CD4-positive, alpha-beta memory T cell (primary cell): Measurements from ENCODE around the gene IFNLR1. TPM values are rescaled to one million over a fixed set of nuclear protein-coding genes. Genes with fewer than 3 reads are reported as not detected.
"Not testable (repeated sequence)": the region's sequence is repeated elsewhere in the genome, so short reads cannot be mapped to it uniquely, and the experiment has no call there.

ENCODE experiments used
- CTCF ChIA-PET: fragments of 350-600 bp; sonication (Branson Sonifier 250); formaldehyde crosslinking; loops from one replicate; lab custom pipeline; 2021; ENCODE audit warnings: inconsistent platforms; ENCODE audit not compliant: partially characterized antibody; lab: Charles Lee
- POLR2A ChIA-PET: fragments of 350-600 bp; sonication (Branson Sonifier 250); formaldehyde crosslinking; loops from one replicate; lab custom pipeline; 2021; ENCODE audit not compliant: partially characterized antibody; lab: Charles Lee
- DNase-seq, 5 donors: peaks; one replicate each; pipeline versions ENCODE4 v3.0.0 to v3.0.0-alpha.2; 2020 to 2022; ENCODE audit warnings: mixed read lengths in 1 of 5
- H3K27ac ChIP-seq: one replicate; pipeline ENCODE4 v1.7.0; 2013; ENCODE audit warnings: low read depth, low read length
- H3K27me3 ChIP-seq: 2 replicates; pipeline ENCODE4 v1.7.0; 2013; ENCODE audit warnings: mild to moderate bottlenecking, low read length, moderate library complexity; ENCODE audit not compliant: insufficient read depth
- H3K36me3 ChIP-seq: 2 replicates; pipeline ENCODE4 v1.7.0; 2013; ENCODE audit warnings: mild to moderate bottlenecking, low read length, moderate library complexity; ENCODE audit not compliant: insufficient read depth
- H3K4me1 ChIP-seq: 2 replicates; pipeline ENCODE4 v1.7.0; 2013; ENCODE audit warnings: mild to moderate bottlenecking, low read length, moderate library complexity; ENCODE audit not compliant: insufficient read depth
- H3K4me3 ChIP-seq, 2 donors: one replicate each; pipeline ENCODE4 v1.7.0; 2013; ENCODE audit warnings: low read length in 2 of 2, mild to moderate bottlenecking in 1 of 2
- H3K9me3 ChIP-seq, 2 donors: one replicate each; pipeline ENCODE4 v1.7.0; 2013; ENCODE audit warnings: low read length in 2 of 2, control low read depth in 1 of 2; ENCODE audit not compliant: control insufficient read depth in 1 of 2
- H3K27ac Mint-ChIP-seq, 7 donors: one replicate each; pipeline ENCODE4 v1.8.0; 2020 to 2021; ENCODE audit warnings: mixed read lengths in 7 of 7, mild to moderate bottlenecking in 6 of 7, inconsistent platforms in 3 of 7, moderate library complexity in 3 of 7
- H3K27me3 Mint-ChIP-seq, 2 donors: one replicate each; pipeline ENCODE4 v1.8.0; 2020 to 2021; ENCODE audit warnings: mixed read lengths in 2 of 2
- H3K36me3 Mint-ChIP-seq, 2 donors: one replicate each; pipeline ENCODE4 v1.8.0; 2020 to 2021; ENCODE audit warnings: mixed read lengths in 2 of 2, inconsistent platforms in 1 of 2, mild to moderate bottlenecking in 1 of 2
- H3K4me1 Mint-ChIP-seq, 4 donors: one replicate each; pipeline ENCODE4 v1.8.0; 2020 to 2021; ENCODE audit warnings: mixed read lengths in 4 of 4, mild to moderate bottlenecking in 1 of 4
- H3K4me3 Mint-ChIP-seq, 8 donors: one replicate each; pipeline ENCODE4 v1.8.0; 2020 to 2021; ENCODE audit warnings: mixed read lengths in 8 of 8, mild to moderate bottlenecking in 7 of 8, moderate library complexity in 6 of 8, inconsistent platforms in 3 of 8
- H3K9me3 Mint-ChIP-seq, 8 donors: one replicate each; pipeline ENCODE4 v1.8.0; 2020 to 2021; ENCODE audit warnings: mixed read lengths in 8 of 8, mild to moderate bottlenecking in 5 of 8, inconsistent platforms in 3 of 8, moderate library complexity in 1 of 8
- intact Hi-C: fragments of 100-400 bp; cut with micrococcal nuclease; formaldehyde crosslinking; loops from one replicate; pipeline ENCODE4 v1.15.1; 2023
- polyA plus RNA-seq, 2 donors: library from polyadenylated mRNA; unstranded; fragments of 300-500 nt; fragmentation: Illumina TruSeq; gene quantifications; one replicate each; pipeline ENCODE4 v1.2.3, GENCODE V29; 2021
- total RNA-seq, 2 experiments: library from RNA; stranded (reverse); gene quantifications; one replicate each; pipeline ENCODE4 v1.2.3, GENCODE V29; 2021

Gene IFNLR1
- total and polyA plus RNA-seq, 4 experiments from 2014 or later = 0.88 to 4.5 (median 2.0) TPM

DNA sequence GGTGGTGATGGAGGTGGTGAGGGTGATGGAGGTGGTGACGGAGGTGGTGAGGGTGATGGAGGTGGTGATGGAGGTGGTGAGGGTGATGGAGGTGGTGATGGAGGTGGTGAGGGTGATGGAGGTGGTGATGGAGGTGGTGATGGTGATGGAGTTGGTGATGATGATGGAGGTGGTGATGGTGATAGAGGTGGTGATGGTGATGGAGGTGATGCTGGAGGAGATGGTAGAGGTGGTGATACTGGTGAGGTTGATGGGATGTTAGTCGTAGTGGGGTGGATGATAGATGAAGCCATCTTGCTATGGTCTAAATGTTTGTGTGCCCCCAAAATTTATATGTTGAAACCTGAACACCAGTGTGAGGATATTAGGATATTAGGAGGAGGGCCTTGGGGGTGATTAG lies 25.3 kb upstream of the IFNLR1 start:
- H3K4me3 Mint-ChIP-seq = no peak overlapping the region

GRCh38 chr1:24210195-24210627 lies 23.1 kb upstream of the IFNLR1 start:
- Mint-ChIP-seq H3K27ac (no peak overlapping the region), H3K27me3 (peaks cover 1 to 5% of the 10 kb centered on the region in 2 donors), H3K4me1 (peaks cover 0 to 1% (median under 1%) of the 10 kb centered on the region in 4 donors), H3K9me3 (peaks cover 0 to 4% (median 0%) of the 10 kb centered on the region in 8 donors), H3K36me3 (no peaks in the 10 kb centered on the region), H3K4me3 (no peak overlapping the region)
- ChIA-PET CTCF (interaction anchor here (0.8 to 1.4 kb wide), 3 partner anchors 181 to 183 kb away, joined by 3 to 4 read pairs (median 4); no protein-coding TSS in a partner anchor), POLR2A (no interaction called here)
- H3K4me1 ChIP-seq = no peaks in the 10 kb centered on the region
- H3K4me3 ChIP-seq = no peak overlapping the region
- H3K36me3 ChIP-seq = no peaks in the 10 kb centered on the region
- no peak overlapping the region for H3K27ac ChIP-seq
- intact Hi-C loops = no loop called here
- DNase-seq = no peak
- H3K27me3 ChIP-seq = no peaks in the 10 kb centered on the region
- H3K9me3 ChIP-seq = peaks cover 0 to 9% of the 10 kb centered on the region in 2 donors

More for the DNA sequence above, 25.3 kb upstream of the IFNLR1 start:
- no peaks in the 10 kb centered on the region for H3K4me1 ChIP-seq
- Mint-ChIP-seq H3K4me1 (peaks cover 0 to 3% (median under 1%) of the 10 kb centered on the region in 4 donors), H3K36me3 (no peaks in the 10 kb centered on the region), H3K9me3 (peaks cover 0 to 4% (median 0%) of the 10 kb centered on the region in 8 donors), H3K27me3 (peaks cover 7 to 10% of the 10 kb centered on the region in 2 donors), H3K27ac (peak overlapping the region in 1 of 7 donors; percentile 74)
- H3K4me3 ChIP-seq = no peak overlapping the region
- H3K9me3 ChIP-seq = peaks cover 0 to 9% of the 10 kb centered on the region in 2 donors
- intact Hi-C loops = no loop called here
- ChIA-PET POLR2A (no interaction called here), CTCF (no interaction called here)
- no peaks in the 10 kb centered on the region for H3K36me3 ChIP-seq
- H3K27me3 ChIP-seq = peaks cover 5% of the 10 kb centered on the region
- no peak overlapping the region for H3K27ac ChIP-seq
- no peak for DNase-seq

- H3K27me3 Mint-ChIP-seq = no peaks in the 10 kb centered on the region
- ChIA-PET POLR2A (no interaction called here), CTCF (interaction anchor here (1.0 to 1.8 kb wide), 3 partner anchors 10 to 183 kb away, joined by 3 to 7 read pairs (median 4); no protein-coding TSS in a partner anchor)
Measured at GRCh38 chr1:24209097-24209496, 22.0 kb upstream of the IFNLR1 start.

GRCh38 chr1:24207709-24208108 lies 20.6 kb upstream of the IFNLR1 start:
- no peaks in the 10 kb centered on the region for H3K4me1 ChIP-seq
- no peaks in the 10 kb centered on the region for H3K36me3 ChIP-seq
- intact Hi-C loops = loop anchor here (10.0 kb wide), 1 partner anchor 117 kb away; no protein-coding TSS in a partner anchor
- Mint-ChIP-seq H3K27me3 (no peaks in the 10 kb centered on the region), H3K27ac (no peak overlapping the region), H3K36me3 (no peaks in the 10 kb centered on the region), H3K4me1 (peaks cover 0 to 3% (median under 1%) of the 10 kb centered on the region in 4 donors), H3K9me3 (peaks cover 0 to 3% (median 0%) of the 10 kb centered on the region in 8 donors), H3K4me3 (no peak overlapping the region)
- peaks cover 0 to 9% of the 10 kb centered on the region in 2 donors for H3K9me3 ChIP-seq
- DNase-seq = no peak
- H3K27me3 ChIP-seq = no peaks in the 10 kb centered on the region
- no peak overlapping the region for H3K4me3 ChIP-seq
- no peak overlapping the region for H3K27ac ChIP-seq
- POLR2A ChIA-PET = no interaction called here
- CTCF ChIA-PET = interaction anchor here (1.5 to 1.8 kb wide), 2 partner anchors 9 to 183 kb away, joined by 4 to 7 read pairs; no protein-coding TSS in a partner anchor

More at GRCh38 chr1:24209097-24209496, 22.0 kb upstream of the IFNLR1 start:
- Histone ChIP-seq H3K9me3 (peaks cover 0 to 9% of the 10 kb centered on the region in 2 donors), H3K4me3 (no peak overlapping the region), H3K4me1 (no peaks in the 10 kb centered on the region), H3K27ac (no peak overlapping the region), H3K36me3 (no peaks in the 10 kb centered on the region), H3K27me3 (no peaks in the 10 kb centered on the region)
- H3K4me3 Mint-ChIP-seq = no peak overlapping the region
- H3K36me3 Mint-ChIP-seq = no peaks in the 10 kb centered on the region
- intact Hi-C loops = loop anchor here (10.0 kb wide), 1 partner anchor 116 kb away; no protein-coding TSS in a partner anchor
- no peak for DNase-seq
- peaks cover 0 to 3% (median 0%) of the 10 kb centered on the region in 8 donors for H3K9me3 Mint-ChIP-seq
- H3K4me1 Mint-ChIP-seq = peaks cover 0 to 1% (median under 1%) of the 10 kb centered on the region in 4 donors
- no peak overlapping the region for H3K27ac Mint-ChIP-seq

- H3K4me3 Mint-ChIP-seq, H3K9me3 Mint-ChIP-seq, H3K27ac ChIP-seq, H3K27me3 ChIP-seq, H3K36me3 Mint-ChIP-seq, H3K4me1 ChIP-seq, H3K27me3 Mint-ChIP-seq, H3K4me3 ChIP-seq, POLR2A ChIA-PET, H3K36me3 ChIP-seq, CTCF ChIA-PET, H3K4me1 Mint-ChIP-seq, H3K9me3 ChIP-seq, DNase-seq, H3K27ac Mint-ChIP-seq: not testable (repeated sequence)
- intact Hi-C loops = loop anchor here (10.0 kb wide), 1 partner anchor 117 kb away; no protein-coding TSS in a partner anchor
Measured at GRCh38 chr1:24207395-24207687, 20.3 kb upstream of the IFNLR1 start.

DNA sequence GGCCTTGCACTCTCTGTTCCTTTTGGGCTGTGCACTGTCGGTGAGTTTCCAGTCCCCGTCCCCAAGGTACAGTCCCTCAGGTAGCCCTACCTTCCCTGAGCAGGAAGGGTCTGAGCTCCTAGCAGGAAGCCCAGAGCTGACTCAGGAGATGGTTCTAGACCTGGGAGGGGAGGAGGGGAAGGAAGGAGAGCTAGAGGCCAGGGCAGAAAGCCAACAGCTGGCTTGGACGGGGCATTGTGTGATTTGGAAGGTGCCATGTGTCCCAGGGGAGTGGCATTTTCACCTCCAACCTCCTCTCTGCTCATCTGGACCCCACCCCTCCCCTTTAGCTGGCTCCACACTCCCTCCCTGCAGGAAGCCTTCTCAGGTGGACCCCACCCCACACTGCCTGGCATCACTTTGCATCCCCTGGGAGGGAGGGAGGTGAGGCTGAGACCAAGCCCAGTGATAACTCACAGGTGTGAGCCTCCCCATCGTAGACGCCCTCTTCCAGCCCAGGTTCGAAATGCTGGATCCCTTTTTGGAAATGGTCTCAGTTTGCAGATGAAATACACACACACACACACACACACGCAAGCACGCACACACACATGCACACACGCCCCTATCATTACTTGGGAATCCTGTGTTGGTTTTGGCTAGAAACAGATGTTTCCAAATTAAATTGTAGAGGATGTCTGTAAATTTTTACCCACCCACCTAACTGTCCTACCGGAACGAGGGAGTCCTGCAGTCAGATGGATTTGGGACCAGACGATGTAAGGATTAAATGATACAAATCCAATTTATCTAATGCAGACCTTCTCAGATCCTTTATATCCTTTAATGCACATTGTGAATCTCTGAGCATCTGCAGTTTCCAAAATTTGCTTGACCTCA lies 19.7 kb upstream of the IFNLR1 start:
- Histone ChIP-seq H3K27me3 (no peaks in the 10 kb centered on the region), H3K9me3 (peaks cover 0 to under 1% of the 10 kb centered on the region in 2 donors), H3K36me3 (no peaks in the 10 kb centered on the region), H3K4me3 (no peak overlapping the region), H3K27ac (no peak overlapping the region), H3K4me1 (no peaks in the 10 kb centered on the region)
- Mint-ChIP-seq H3K4me3 (no peak overlapping the region), H3K27ac (no peak overlapping the region), H3K4me1 (peaks cover 0 to 4% (median 3%) of the 10 kb centered on the region in 4 donors), H3K27me3 (no peaks in the 10 kb centered on the region), H3K9me3 (peaks cover 0 to 2% (median 0%) of the 10 kb centered on the region in 8 donors), H3K36me3 (no peaks in the 10 kb centered on the region)
- no peak for DNase-seq
- ChIA-PET POLR2A (no interaction called here), CTCF (interaction anchor here (4.0 kb wide), 1 partner anchor 186 kb away, joined by 71 read pairs; no protein-coding TSS in a partner anchor)
- intact Hi-C loops = loop anchor here (10.0 kb wide), 1 partner anchor 118 kb away; no protein-coding TSS in a partner anchor

DNA sequence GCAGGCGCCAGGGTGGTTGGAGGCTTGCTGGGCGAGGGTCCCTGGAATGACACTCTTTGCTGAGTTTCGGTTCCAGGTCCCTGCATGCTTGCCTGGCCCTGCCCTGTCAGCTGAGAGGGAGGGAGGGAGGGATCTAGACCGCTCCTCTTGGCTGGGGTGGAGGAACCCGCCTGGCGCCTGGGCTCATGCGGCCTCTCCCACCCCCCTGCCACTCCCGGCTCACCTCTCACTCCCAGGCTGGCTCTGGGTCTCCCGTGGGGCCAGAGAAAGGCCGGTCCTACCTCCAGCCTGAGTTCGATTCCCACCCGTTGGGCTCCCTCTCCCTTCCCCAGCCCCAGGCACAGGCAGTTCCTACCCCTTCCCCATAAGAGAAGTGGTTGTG lies 19.0 kb upstream of the IFNLR1 start:
- Mint-ChIP-seq H3K27ac (no peak overlapping the region), H3K27me3 (no peaks in the 10 kb centered on the region), H3K9me3 (no peaks in the 10 kb centered on the region), H3K36me3 (no peaks in the 10 kb centered on the region), H3K4me1 (peaks cover 0 to 6% (median 2%) of the 10 kb centered on the region in 4 donors), H3K4me3 (no peak overlapping the region)
- no peak overlapping the region for H3K4me3 ChIP-seq
- H3K4me1 ChIP-seq = no peaks in the 10 kb centered on the region
- no peaks in the 10 kb centered on the region for H3K36me3 ChIP-seq
- intact Hi-C loops = loop anchor here (10.0 kb wide), 1 partner anchor 119 kb away; no protein-coding TSS in a partner anchor
- ChIA-PET POLR2A (no interaction called here), CTCF (interaction anchor here (1.3 to 4.0 kb wide), 2 partner anchors 179 to 186 kb away, joined by 5 to 71 read pairs; no protein-coding TSS in a partner anchor)
- no peaks in the 10 kb centered on the region for H3K27me3 ChIP-seq
- no peak for DNase-seq
- no peak overlapping the region for H3K27ac ChIP-seq
- no peaks in the 10 kb centered on the region for H3K9me3 ChIP-seq
